ENCODE measurements around the gene PRSS53.

PRSS53 gene

GRCh38 chr16:31073970-31074813 is 14.6 kb downstream of the PRSS53 start, which contains the start of the genes ZNF646 and ZNF668:
Gene ZNF646, plus strand, starts transcription at chr16:31074422. Its CDS starts 1,903 bp downstream, at chr16:31076325.
Gene ZNF668, minus strand, starts transcription at chr16:31074240. Its CDS starts 9,781 bp downstream, at chr16:31064459.
- peak within 1 kb of the TSS; percentile 98 for H3K4me3 ChIP-seq (ENCODE audit: low read depth, low read length)
- CTCF ChIA-PET = interaction anchor here (0.6 to 4.2 kb wide), 5 partner anchors 20 to 794 kb away, joined by 3 to 40 read pairs (median 4); partner anchors contain the start of gene HSD3B7
- DNase-seq (ENCODE audit: low read depth, low spot score) = peak; percentile 94
- no peak for TF ChIP-seq CTCF (IDR thresholded peaks at IDR 0.05; ENCODE audit: insufficient read depth, low read length, missing control alignments)
- POLR2A ChIA-PET = interaction anchor here (0.6 to 2.4 kb wide), 17 partner anchors 9 to 115 kb away, joined by 3 to 28 read pairs (median 5); partner anchors contain the start of genes FUS, HSD3B7, KAT8 and PRSS8

- peak overlapping the region; percentile 98 for H3K4me3 ChIP-seq (ENCODE audit: low read depth, low read length)
- no peak for TF ChIP-seq CTCF (IDR thresholded peaks at IDR 0.05; ENCODE audit: insufficient read depth, low read length, missing control alignments)
- CTCF ChIA-PET = interaction anchor here (0.6 to 4.2 kb wide), 6 partner anchors 38 to 795 kb away, joined by 3 to 40 read pairs (median 4); partner anchors contain the start of gene HSD3B7
- no peak for DNase-seq (ENCODE audit: low read depth, low spot score)
- POLR2A ChIA-PET = interaction anchor here (0.7 to 2.4 kb wide), 17 partner anchors 8 to 115 kb away, joined by 3 to 28 read pairs (median 5); partner anchors contain the start of genes FUS, HSD3B7, KAT8 and PRSS8
Measured at GRCh38 chr16:31073142-31073969, 15.4 kb downstream of the PRSS53 start.

- ChIA-PET POLR2A (interaction anchor here (1.0 to 2.4 kb wide), 11 partner anchors 8 to 108 kb away, joined by 3 to 28 read pairs (median 5); partner anchors contain the start of genes FUS and HSD3B7), CTCF (interaction anchor here (1.0 to 4.2 kb wide), 4 partner anchors 10 to 110 kb away, joined by 3 to 40 read pairs (median 4); partner anchors contain the start of gene HSD3B7)
- peak overlapping the region; percentile 98 for H3K4me3 ChIP-seq (ENCODE audit: low read depth, low read length)
- DNase-seq (ENCODE audit: low read depth, low spot score) = no peak
- no peak for TF ChIP-seq CTCF (IDR thresholded peaks at IDR 0.05; ENCODE audit: insufficient read depth, low read length, missing control alignments)
Measured at GRCh38 chr16:31072540-31073141, 16.1 kb downstream of the PRSS53 start.

- no peak for DNase-seq (ENCODE audit: low read depth, low spot score)
- CTCF ChIA-PET = interaction anchor here (0.9 to 4.2 kb wide), 5 partner anchors 9 to 109 kb away, joined by 3 to 40 read pairs (median 3); partner anchors contain the start of gene HSD3B7
Measured at GRCh38 chr16:31071861-31072260, 16.9 kb downstream of the PRSS53 start.

More at GRCh38 chr16:31071861-31072260, 16.9 kb downstream of the PRSS53 start:
- no peak for TF ChIP-seq CTCF (IDR thresholded peaks at IDR 0.05; ENCODE audit: insufficient read depth, low read length, missing control alignments)
- peak overlapping the region; percentile 98 for H3K4me3 ChIP-seq (ENCODE audit: low read depth, low read length)
- POLR2A ChIA-PET = interaction anchor here (1.0 to 1.3 kb wide), 4 partner anchors 14 to 118 kb away, joined by 3 to 4 read pairs (median 3); no protein-coding TSS in a partner anchor
